Breast epithelium (tissue), 4 donors: ENCODE data around the gene HUNK. TPM values are rescaled to one million over a fixed set of nuclear protein-coding genes. Genes with fewer than 3 reads are reported as not detected.

Experiments
- DNase-seq, 2 donors: peaks; one replicate each; pipeline ENCODE4 v3.0.0-alpha.2; 2019; ENCODE audit warnings: low spot score in 2 of 2
- H3K27ac ChIP-seq, 2 donors: fragments of 200-600 bp; sonication (generic) in 1 of 2; one replicate each; pipeline ENCODE4 v1.5.1; 2016 to 2019; ENCODE audit warnings: mild to moderate bottlenecking in 1 of 2
- H3K27me3 ChIP-seq, 2 donors: fragments of 200-600 bp; sonication (generic) in 1 of 2; one replicate each; pipeline versions ENCODE4 v1.5.1 to v1.6.0; 2017 to 2019; ENCODE audit warnings: control low read depth in 1 of 2, mild to moderate bottlenecking in 1 of 2
- H3K36me3 ChIP-seq: fragments of 200-600 bp; one replicate; pipeline ENCODE4 v1.5.1; 2019
- H3K4me1 ChIP-seq, 2 donors: fragments of 200-600 bp; sonication (generic); one replicate each; pipeline ENCODE4 v1.5.1; 2016 to 2019; ENCODE audit warnings: control low read depth in 1 of 2
- H3K4me3 ChIP-seq, 3 donors: fragments of 200-600 bp; sonication (generic); 1 replicate in 2 of 3; 2 replicates in 1 of 3; pipeline ENCODE4 v1.5.1; 2016 to 2019; ENCODE audit warnings: mild to moderate bottlenecking in 3 of 3, moderate library complexity in 2 of 3
- H3K9me3 ChIP-seq, 2 donors: fragments of 200-600 bp; sonication (generic) in 1 of 2; one replicate each; pipeline ENCODE4 v1.5.1; 2016 to 2019; ENCODE audit warnings: control low read depth in 1 of 2
- POLR2A ChIP-seq: fragments of 450-650 bp; IDR thresholded peaks from one replicate; pipeline ENCODE4 v1.6.1; 2016; ENCODE audit warnings: antibody characterized with exemption, mild to moderate bottlenecking, moderate library complexity
- POLR2AphosphoS5 ChIP-seq, 3 donors: sonication (generic); formaldehyde crosslinking; IDR thresholded peaks; one replicate each; pipeline ENCODE4 v1.6.1; 2017; ENCODE audit warnings: antibody characterized with exemption in 3 of 3
- intact Hi-C: fragments of 100-400 bp; cut with DNase I; formaldehyde crosslinking; loops from one replicate; pipeline ENCODE4 v1.15.1; 2023; ENCODE audit warnings: low total_unique reads
- total RNA-seq, 3 donors: library from RNA; depleted of rRNA; stranded (reverse); fragments of >200 nt; gene quantifications; one replicate each; pipeline ENCODE4 v1.1.0, GENCODE V29; 2016
- TF ChIP-seq, protein P1 (sequence below), 3 donors: fragments of 450-650 bp; IDR thresholded peaks; one replicate each; pipeline ENCODE4 v1.5.1; 2016 to 2017; ENCODE audit warnings: antibody characterized with exemption in 3 of 3, mild to moderate bottlenecking in 3 of 3, moderate library complexity in 3 of 3

HUNK gene
- total RNA-seq, 3 donors from 2014 or later = 0.32 to 2.0 (median 1.3) TPM

DNA sequence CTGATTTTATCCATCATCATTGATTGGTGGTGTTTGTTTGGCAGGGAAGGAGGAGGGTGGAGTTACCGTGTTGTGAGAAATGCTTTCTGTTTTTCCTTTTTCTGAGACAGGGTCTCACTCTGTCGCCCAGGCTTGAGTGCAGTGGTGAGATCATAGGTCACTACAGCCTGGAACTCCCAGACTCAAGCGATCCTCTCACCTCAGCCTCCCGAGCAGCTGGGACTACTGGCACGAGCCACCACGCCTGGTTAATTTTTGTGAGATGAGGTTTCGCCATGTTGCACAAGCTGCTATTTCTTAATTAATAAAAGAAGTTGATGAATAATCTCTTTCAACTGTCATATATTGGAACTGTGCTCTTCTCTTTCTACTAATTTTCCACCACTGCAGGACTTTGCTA lies 44.3 kb downstream of the HUNK start:
- Histone ChIP-seq H3K4me3 (no peak overlapping the region), H3K4me1 (no peaks in the 10 kb centered on the region), H3K36me3 (no peaks in the 10 kb centered on the region), H3K27me3 (no peaks in the 10 kb centered on the region), H3K9me3 (no peaks in the 10 kb centered on the region), H3K27ac (no peak overlapping the region)
- intact Hi-C loops = no loop called here
- TF ChIP-seq POLR2A (no peak), POLR2AphosphoS5 (IDR thresholded peaks at IDR 0.05) (no peak)
- TF ChIP-seq, protein P1, sequence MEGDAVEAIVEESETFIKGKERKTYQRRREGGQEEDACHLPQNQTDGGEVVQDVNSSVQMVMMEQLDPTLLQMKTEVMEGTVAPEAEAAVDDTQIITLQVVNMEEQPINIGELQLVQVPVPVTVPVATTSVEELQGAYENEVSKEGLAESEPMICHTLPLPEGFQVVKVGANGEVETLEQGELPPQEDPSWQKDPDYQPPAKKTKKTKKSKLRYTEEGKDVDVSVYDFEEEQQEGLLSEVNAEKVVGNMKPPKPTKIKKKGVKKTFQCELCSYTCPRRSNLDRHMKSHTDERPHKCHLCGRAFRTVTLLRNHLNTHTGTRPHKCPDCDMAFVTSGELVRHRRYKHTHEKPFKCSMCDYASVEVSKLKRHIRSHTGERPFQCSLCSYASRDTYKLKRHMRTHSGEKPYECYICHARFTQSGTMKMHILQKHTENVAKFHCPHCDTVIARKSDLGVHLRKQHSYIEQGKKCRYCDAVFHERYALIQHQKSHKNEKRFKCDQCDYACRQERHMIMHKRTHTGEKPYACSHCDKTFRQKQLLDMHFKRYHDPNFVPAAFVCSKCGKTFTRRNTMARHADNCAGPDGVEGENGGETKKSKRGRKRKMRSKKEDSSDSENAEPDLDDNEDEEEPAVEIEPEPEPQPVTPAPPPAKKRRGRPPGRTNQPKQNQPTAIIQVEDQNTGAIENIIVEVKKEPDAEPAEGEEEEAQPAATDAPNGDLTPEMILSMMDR (IDR thresholded peaks at IDR 0.05) = no peak
- no peak for DNase-seq

DNA sequence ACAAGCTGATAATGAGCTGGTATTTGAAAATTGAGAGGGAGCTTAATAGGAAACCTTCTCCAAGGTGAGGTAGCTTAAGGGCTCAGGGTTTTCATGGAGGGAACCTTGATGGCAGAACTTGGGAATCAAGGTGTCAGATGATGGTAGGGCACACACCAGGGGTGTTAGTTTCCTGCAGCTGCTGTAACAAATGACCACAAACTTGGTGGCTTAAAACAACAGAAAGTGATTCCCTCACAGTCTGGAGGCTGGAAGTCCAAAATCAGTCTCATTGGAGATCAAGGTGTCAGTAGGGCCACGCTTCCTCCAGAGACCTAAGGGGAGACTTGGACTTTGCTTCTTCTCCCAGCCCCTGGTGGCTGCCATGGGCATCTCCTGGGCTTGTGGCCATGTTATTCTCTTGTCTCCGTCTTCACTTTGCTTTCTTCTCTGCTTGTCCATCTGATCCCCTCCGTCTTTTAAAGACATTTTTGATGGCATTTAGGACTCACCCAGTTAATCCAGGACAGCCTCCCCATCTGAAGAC lies 45.5 kb downstream of the HUNK start:
- Histone ChIP-seq H3K27ac (no peak overlapping the region), H3K36me3 (no peaks in the 10 kb centered on the region), H3K9me3 (no peaks in the 10 kb centered on the region), H3K27me3 (no peaks in the 10 kb centered on the region), H3K4me1 (no peaks in the 10 kb centered on the region), H3K4me3 (no peak overlapping the region)
- intact Hi-C loops = no loop called here
- TF ChIP-seq POLR2AphosphoS5 (IDR thresholded peaks at IDR 0.05) (no peak), POLR2A (no peak)
- TF ChIP-seq, protein P1 (IDR thresholded peaks at IDR 0.05) = no peak
- no peak for DNase-seq

DNA sequence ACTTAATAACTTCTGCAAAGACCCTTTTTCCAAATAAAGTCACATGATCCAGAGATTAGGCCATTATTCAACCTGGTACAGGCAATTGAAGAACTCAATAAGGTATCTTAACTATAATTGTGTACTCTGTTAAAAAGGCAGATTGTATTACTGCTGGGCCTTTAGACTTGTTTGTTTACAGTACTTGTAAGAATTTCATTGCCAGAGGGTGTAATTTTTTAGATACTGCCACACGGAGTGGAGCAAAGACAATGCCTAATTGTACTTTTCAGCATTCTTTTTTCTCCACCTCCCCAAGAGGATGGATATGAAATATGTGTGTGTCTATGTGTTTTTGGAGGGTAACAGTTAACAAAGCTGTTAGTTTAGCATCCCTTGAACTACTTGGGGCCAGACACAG lies 47.5 kb downstream of the HUNK start:
- no peak for TF ChIP-seq POLR2AphosphoS5 (IDR thresholded peaks at IDR 0.05)
- TF ChIP-seq, protein P1 (IDR thresholded peaks at IDR 0.05) = no peak
- no peak for TF ChIP-seq POLR2A
- intact Hi-C loops = no loop called here
- no peak for DNase-seq
- Histone ChIP-seq H3K27ac (no peak overlapping the region), H3K36me3 (no peaks in the 10 kb centered on the region), H3K9me3 (no peaks in the 10 kb centered on the region), H3K4me1 (no peaks in the 10 kb centered on the region), H3K4me3 (no peak overlapping the region), H3K27me3 (no peaks in the 10 kb centered on the region)

DNA sequence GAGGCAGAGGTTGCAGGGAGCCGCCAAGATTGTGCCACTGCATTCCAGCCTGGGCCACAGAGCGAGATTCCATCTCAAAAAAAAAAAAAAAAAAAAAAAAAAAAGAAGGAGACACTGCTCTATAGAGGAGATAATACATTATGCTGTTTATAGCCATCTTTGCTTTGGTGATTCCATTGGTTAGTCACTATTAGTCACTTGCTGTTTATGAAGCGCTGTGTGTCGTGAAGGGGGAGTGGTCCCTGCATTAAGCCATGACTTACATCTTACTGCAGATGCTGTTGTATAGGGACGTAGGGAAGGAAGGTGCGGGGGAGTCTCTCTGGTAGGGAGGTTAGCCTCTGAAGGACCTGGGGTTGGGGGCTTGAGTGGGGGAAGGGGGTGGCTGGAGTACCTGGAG lies 48.3 kb downstream of the HUNK start:
- Histone ChIP-seq H3K27me3 (no peaks in the 10 kb centered on the region), H3K4me1 (no peaks in the 10 kb centered on the region), H3K27ac (no peak overlapping the region), H3K4me3 (no peak overlapping the region), H3K9me3 (no peaks in the 10 kb centered on the region), H3K36me3 (no peaks in the 10 kb centered on the region)
- intact Hi-C loops = no loop called here
- no peak for DNase-seq
- TF ChIP-seq, protein P1 (IDR thresholded peaks at IDR 0.05) = no peak
- TF ChIP-seq POLR2AphosphoS5 (IDR thresholded peaks at IDR 0.05) = no peak
- TF ChIP-seq POLR2A = no peak

DNA sequence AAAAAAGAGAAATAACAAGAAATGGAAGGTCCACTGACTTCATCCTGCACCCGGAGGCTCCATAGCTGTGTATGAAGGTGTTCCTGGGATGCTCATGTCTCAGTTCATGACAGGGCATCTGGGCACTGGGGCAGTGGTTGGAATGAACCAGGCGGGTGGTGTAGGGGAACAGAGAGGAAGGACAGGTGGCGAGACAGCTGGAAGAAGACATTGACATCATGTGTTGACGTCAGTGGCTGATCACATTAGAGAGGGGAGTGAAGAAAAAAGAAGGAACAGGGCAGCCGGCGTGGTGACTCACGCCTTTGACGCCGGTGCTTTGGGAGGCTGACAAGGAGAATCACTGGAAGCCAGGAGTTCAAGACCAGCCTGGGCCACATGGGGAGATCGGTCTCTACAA lies 50.1 kb downstream of the HUNK start:
- intact Hi-C loops = no loop called here

More for the DNA sequence above, 50.1 kb downstream of the HUNK start:
- no peak for DNase-seq
- Histone ChIP-seq H3K4me1 (no peaks in the 10 kb centered on the region), H3K36me3 (no peaks in the 10 kb centered on the region), H3K27ac (no peak overlapping the region), H3K4me3 (no peak overlapping the region), H3K9me3 (no peaks in the 10 kb centered on the region), H3K27me3 (no peaks in the 10 kb centered on the region)
- TF ChIP-seq POLR2A = no peak
- TF ChIP-seq, protein P1 (IDR thresholded peaks at IDR 0.05) = no peak
- no peak for TF ChIP-seq POLR2AphosphoS5 (IDR thresholded peaks at IDR 0.05)
